ENCODE measurements around the gene ALOX5. TPM values are rescaled to one million over a fixed set of nuclear protein-coding genes. Genes with fewer than 3 reads are reported as not detected.

ALOX5 gene
- total RNA-seq, 6 donors from 2014 or later, result 113 to 686 (median 280) TPM

- Histone ChIP-seq H3K27ac (no peak overlapping the region), H3K4me3 (no peak overlapping the region), H3K36me3 (peaks cover 4 to 32% (median 20%) of the 10 kb centered on the region in 4 donors), H3K9me3 (no peaks in the 10 kb centered on the region), H3K27me3 (no peaks in the 10 kb centered on the region), H3K4me1 (peaks cover 0 to 12% (median 0%) of the 10 kb centered on the region in 4 donors)
- no peak for ATAC-seq (ENCODE audit: low FRiP score in 2 of 2)
- 58 to 73% methylated on average over 9 of the region's 9 CpGs for WGBS, 2 donors
- DNase-seq, result no peak
- TF ChIP-seq POLR2A (IDR thresholded peaks at IDR 0.05) (no peak), CTCF (IDR thresholded peaks at IDR 0.05) (no peak), POLR2AphosphoS5 (IDR thresholded peaks at IDR 0.05) (no peak), EP300 (IDR thresholded peaks at IDR 0.05) (no peak)
Observed at GRCh38 chr10:45454262-45454661, 80.2 kb downstream of the ALOX5 start.

- ATAC-seq (ENCODE audit: low FRiP score in 2 of 2), result no peak
- TF ChIP-seq CTCF (IDR thresholded peaks at IDR 0.05) (no peak), POLR2A (IDR thresholded peaks at IDR 0.05) (no peak), POLR2AphosphoS5 (IDR thresholded peaks at IDR 0.05) (no peak), EP300 (IDR thresholded peaks at IDR 0.05) (no peak)
- peak in 1 of 2 donors; percentile 34 for DNase-seq
- H3K9me3 ChIP-seq, result no peaks in the 10 kb centered on the region
- H3K36me3 ChIP-seq, result peaks cover 4 to 38% (median 21%) of the 10 kb centered on the region in 4 donors
- no peak overlapping the region for H3K27ac ChIP-seq
- no peaks in the 10 kb centered on the region for H3K27me3 ChIP-seq
- 42 to 56% methylated on average over 3 of the region's 3 CpGs for WGBS, 2 donors
- peaks cover 0 to 12% (median 0%) of the 10 kb centered on the region in 4 donors for H3K4me1 ChIP-seq
- no peak overlapping the region for H3K4me3 ChIP-seq
Observed at GRCh38 chr10:45454859-45455258, 80.8 kb downstream of the ALOX5 start.

- DNase-seq (no peak), ATAC-seq (ENCODE audit: low FRiP score in 2 of 2) (no peak)
- no peaks in the 10 kb centered on the region for H3K9me3 ChIP-seq
- H3K36me3 ChIP-seq, result peaks cover 4 to 49% (median 23%) of the 10 kb centered on the region in 4 donors
- peaks cover 0 to 26% (median 2%) of the 10 kb centered on the region in 4 donors for H3K4me1 ChIP-seq
- H3K27ac ChIP-seq, result no peak overlapping the region
- H3K27me3 ChIP-seq, result no peaks in the 10 kb centered on the region
- no peak overlapping the region for H3K4me3 ChIP-seq
- TF ChIP-seq POLR2A (IDR thresholded peaks at IDR 0.05) (no peak), CTCF (IDR thresholded peaks at IDR 0.05) (no peak), POLR2AphosphoS5 (IDR thresholded peaks at IDR 0.05) (no peak)
- WGBS, 2 donors, result 82 to 88% methylated on average over 4 to 7 of the region's 7 CpGs
Observed at GRCh38 chr10:45456233-45456632, 82.2 kb downstream of the ALOX5 start.

GRCh38 chr10:45456822-45457221 is 82.8 kb downstream of the ALOX5 start:
- H3K9me3 ChIP-seq, result no peaks in the 10 kb centered on the region
- H3K4me1 ChIP-seq, result peaks cover 0 to 27% (median 7%) of the 10 kb centered on the region in 4 donors
- WGBS, 2 donors, result 91 to 93% methylated on average over 7 of the region's 7 CpGs
- H3K4me3 ChIP-seq, result no peak overlapping the region
- TF ChIP-seq POLR2A (IDR thresholded peaks at IDR 0.05), result no peak
- H3K36me3 ChIP-seq, result peaks cover 4 to 49% (median 23%) of the 10 kb centered on the region in 4 donors
- H3K27me3 ChIP-seq, result no peaks in the 10 kb centered on the region
- H3K27ac ChIP-seq, result no peak overlapping the region
- DNase-seq (peak in 1 of 2 donors; percentile 57), ATAC-seq (ENCODE audit: low FRiP score in 2 of 2) (no peak)

GRCh38 chr10:45457487-45457886 is 83.5 kb downstream of the ALOX5 start:
- H3K4me1 ChIP-seq, result peaks cover 0 to 27% (median 9%) of the 10 kb centered on the region in 4 donors
- H3K4me3 ChIP-seq, result no peak overlapping the region
- no peak for ATAC-seq (ENCODE audit: low FRiP score in 2 of 2)
- H3K27ac ChIP-seq, result no peak overlapping the region
- no peaks in the 10 kb centered on the region for H3K27me3 ChIP-seq
- H3K36me3 ChIP-seq, result peaks cover 4 to 49% (median 23%) of the 10 kb centered on the region in 4 donors
- no peak for TF ChIP-seq CTCF (IDR thresholded peaks at IDR 0.05)
- no peak for TF ChIP-seq POLR2AphosphoS5 (IDR thresholded peaks at IDR 0.05)
- no peak for TF ChIP-seq POLR2A (IDR thresholded peaks at IDR 0.05)
- no peak for TF ChIP-seq EP300 (IDR thresholded peaks at IDR 0.05)
- DNase-seq, result no peak
- 95 to 96% methylated on average over 8 of the region's 8 CpGs for WGBS, 2 donors
- H3K9me3 ChIP-seq, result no peaks in the 10 kb centered on the region

Measured in upper lobe of left lung (tissue), 6 donors.